ENCODE results near the gene CACNA1H.

GRCh38 chr16:1157639-1158455, 4.9 kb downstream of the CACNA1H start:
- TF ChIP-seq CTCF (IDR thresholded peaks at IDR 0.05) (no peak), POLR2AphosphoS5 (IDR thresholded peaks at IDR 0.05; ENCODE audit: low read depth, low read length) (no peak), REST (IDR thresholded peaks at IDR 0.05; ENCODE audit: insufficient read depth in 1 of 2, low read depth in 2 of 2, low read length in 1 of 2) (no peak), SIN3A (IDR thresholded peaks at IDR 0.05; ENCODE audit: borderline replicate concordance, insufficient read depth, low read depth, low read length) (no peak), TCF7L2 (IDR thresholded peaks at IDR 0.05; ENCODE audit: low read depth, low read length) (no peak)
